ENCODE data around the gene PTGDR. TPM values are rescaled to one million over a fixed set of nuclear protein-coding genes. Genes with fewer than 3 reads are reported as not detected.

PTGDR gene
- total RNA-seq, 3 donors from 2014 or later = 1.2 to 3.2 (median 1.3) TPM

DNA sequence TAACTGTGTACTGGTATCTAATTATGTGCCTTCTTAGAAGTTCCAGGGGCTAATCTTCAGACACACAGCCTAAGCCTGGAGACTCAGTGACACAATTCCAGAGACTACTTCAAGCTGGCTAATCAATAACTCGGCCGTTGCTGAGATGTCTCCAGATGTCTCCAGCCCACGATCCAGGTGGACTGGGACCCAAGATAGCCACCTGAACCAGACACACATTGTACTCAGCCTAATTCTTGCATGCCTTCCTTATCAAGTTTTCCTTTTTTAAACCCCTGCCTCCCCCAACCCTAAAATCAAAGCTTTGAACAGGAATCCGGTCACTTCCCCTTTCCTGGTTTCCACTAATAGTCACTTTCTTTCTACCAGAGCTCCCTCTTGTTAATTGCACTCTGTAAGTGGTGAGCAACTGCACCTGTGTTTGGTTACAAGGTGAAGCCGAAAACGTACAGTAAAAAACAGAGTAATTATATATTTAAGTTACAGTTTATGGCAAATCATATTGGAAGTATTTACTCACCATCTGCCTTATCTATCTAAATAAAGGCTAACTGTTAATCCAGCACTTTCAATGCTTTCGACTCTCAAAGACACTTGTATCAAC is 39.8 kb upstream of the PTGDR start:
- H3K27ac ChIP-seq = no peak overlapping the region
- no peaks in the 10 kb centered on the region for H3K27me3 ChIP-seq
- no peaks in the 10 kb centered on the region for H3K9me3 ChIP-seq
- H3K36me3 ChIP-seq = no peaks in the 10 kb centered on the region
- no peak overlapping the region for H3K4me3 ChIP-seq
- no peak for DNase-seq (ENCODE audit: low spot score in 2 of 2)
- TF ChIP-seq POLR2A (IDR thresholded peaks at IDR 0.05) (no peak), POLR2AphosphoS5 (IDR thresholded peaks at IDR 0.05) (no peak), CTCF (IDR thresholded peaks at IDR 0.05) (no peak)
- intact Hi-C loops (cut with DNase I; ENCODE audit: low total_unique reads) = no loop called here
- H3K4me1 ChIP-seq = no peaks in the 10 kb centered on the region

DNA sequence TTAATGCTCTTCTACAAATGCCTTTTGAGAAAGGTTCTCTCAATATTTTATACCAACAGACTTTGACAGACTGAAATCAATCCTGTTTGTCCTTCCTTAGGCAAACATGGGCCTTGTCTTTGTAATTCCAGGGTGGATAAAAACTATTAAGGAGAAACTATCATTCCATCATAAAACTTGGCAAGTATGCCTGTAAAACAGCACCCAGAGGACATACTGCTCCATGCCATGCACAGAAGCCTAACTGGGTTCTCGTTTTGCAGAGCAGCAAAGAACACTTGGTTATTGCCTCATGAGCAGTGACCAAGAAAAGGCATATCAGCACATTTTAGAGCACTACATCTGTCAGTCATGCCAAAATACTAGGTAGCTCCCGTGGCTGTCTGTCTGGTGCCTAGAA is 33.8 kb upstream of the PTGDR start:
- Histone ChIP-seq H3K36me3 (no peaks in the 10 kb centered on the region), H3K4me3 (no peak overlapping the region), H3K27me3 (no peaks in the 10 kb centered on the region), H3K27ac (no peak overlapping the region), H3K4me1 (no peaks in the 10 kb centered on the region), H3K9me3 (no peaks in the 10 kb centered on the region)
- intact Hi-C loops (cut with DNase I; ENCODE audit: low total_unique reads) = no loop called here
- TF ChIP-seq CTCF (IDR thresholded peaks at IDR 0.05) = no peak
- no peak for TF ChIP-seq POLR2A (IDR thresholded peaks at IDR 0.05)
- DNase-seq (ENCODE audit: low spot score in 2 of 2) = no peak

GRCh38 chr14:52235434-52235833 is 32.1 kb upstream of the PTGDR start:
- TF ChIP-seq POLR2AphosphoS5 (IDR thresholded peaks at IDR 0.05) = no peak
- no peak for TF ChIP-seq POLR2A (IDR thresholded peaks at IDR 0.05)
- no peak for TF ChIP-seq CTCF (IDR thresholded peaks at IDR 0.05)

DNA sequence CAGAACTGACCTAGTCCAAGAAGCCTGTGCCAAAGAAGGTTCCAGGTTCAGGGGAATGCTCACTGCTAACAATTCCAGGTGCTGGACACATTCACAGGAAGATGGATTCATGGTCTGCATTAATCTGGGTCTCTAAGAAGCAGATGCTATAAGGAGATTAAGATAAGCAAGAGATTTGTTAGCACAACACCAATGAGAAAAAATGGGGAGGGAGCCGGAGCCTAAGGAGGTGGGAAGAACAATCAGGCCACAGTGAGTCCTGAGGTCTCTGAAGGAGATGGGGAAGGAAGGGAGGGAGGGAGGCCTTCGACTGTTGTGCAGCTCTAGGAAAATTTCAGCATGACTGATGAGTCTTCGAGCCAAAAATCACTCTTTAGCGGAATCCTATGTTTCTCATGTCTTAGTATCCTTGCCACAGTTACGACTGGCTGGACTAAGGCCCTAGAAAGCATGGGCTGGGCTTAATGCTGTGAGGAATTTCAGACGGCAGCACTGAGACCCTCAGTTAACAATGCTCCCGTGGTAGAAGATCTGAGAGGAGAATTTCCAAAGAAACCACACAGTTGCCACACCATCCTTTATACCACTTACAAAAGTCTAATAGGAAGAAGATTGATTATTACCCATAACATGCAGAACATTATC is 31.5 kb upstream of the PTGDR start:
- H3K36me3 ChIP-seq = no peaks in the 10 kb centered on the region
- H3K27ac ChIP-seq = no peak overlapping the region
- no peak for TF ChIP-seq CTCF (IDR thresholded peaks at IDR 0.05)
- no peak for TF ChIP-seq POLR2AphosphoS5 (IDR thresholded peaks at IDR 0.05)
- TF ChIP-seq POLR2A (IDR thresholded peaks at IDR 0.05) = no peak
- intact Hi-C loops (cut with DNase I; ENCODE audit: low total_unique reads) = no loop called here
- no peaks in the 10 kb centered on the region for H3K9me3 ChIP-seq
- no peaks in the 10 kb centered on the region for H3K4me1 ChIP-seq
- DNase-seq (ENCODE audit: low spot score in 2 of 2) = no peak
- H3K27me3 ChIP-seq = no peaks in the 10 kb centered on the region
- no peak overlapping the region for H3K4me3 ChIP-seq

More at GRCh38 chr14:52235434-52235833, 32.1 kb upstream of the PTGDR start:
- DNase-seq (ENCODE audit: low spot score in 2 of 2) = no peak
- H3K9me3 ChIP-seq = no peaks in the 10 kb centered on the region
- intact Hi-C loops (cut with DNase I; ENCODE audit: low total_unique reads) = no loop called here
- no peaks in the 10 kb centered on the region for H3K4me1 ChIP-seq
- H3K4me3 ChIP-seq = no peak overlapping the region
- H3K27ac ChIP-seq = no peak overlapping the region
- no peaks in the 10 kb centered on the region for H3K27me3 ChIP-seq
- no peaks in the 10 kb centered on the region for H3K36me3 ChIP-seq

- DNase-seq (ENCODE audit: low spot score in 2 of 2) = no peak
- Histone ChIP-seq H3K4me1 (no peaks in the 10 kb centered on the region), H3K27ac (no peak overlapping the region), H3K36me3 (no peaks in the 10 kb centered on the region), H3K4me3 (no peak overlapping the region), H3K27me3 (no peaks in the 10 kb centered on the region), H3K9me3 (no peaks in the 10 kb centered on the region)
- no peak for TF ChIP-seq POLR2AphosphoS5 (IDR thresholded peaks at IDR 0.05)
- no peak for TF ChIP-seq POLR2A (IDR thresholded peaks at IDR 0.05)
- no peak for TF ChIP-seq CTCF (IDR thresholded peaks at IDR 0.05)
- intact Hi-C loops (cut with DNase I; ENCODE audit: low total_unique reads) = no loop called here
These were observed 28.8 kb upstream of the PTGDR start for GRCh38 chr14:52238682-52239081.

Data from breast epithelium (tissue), 4 donors.